ENCODE data around the gene GGTA1. TPM values are rescaled to one million over a fixed set of nuclear protein-coding genes. Genes with fewer than 3 reads are reported as not detected.
"Not testable (repeated sequence)": the region's sequence is repeated elsewhere in the genome, so short reads cannot be mapped to it uniquely, and the experiment has no call there.

Gene GGTA1
- total RNA-seq, 1 donor from 2014 or later = 0.16 TPM

DNA sequence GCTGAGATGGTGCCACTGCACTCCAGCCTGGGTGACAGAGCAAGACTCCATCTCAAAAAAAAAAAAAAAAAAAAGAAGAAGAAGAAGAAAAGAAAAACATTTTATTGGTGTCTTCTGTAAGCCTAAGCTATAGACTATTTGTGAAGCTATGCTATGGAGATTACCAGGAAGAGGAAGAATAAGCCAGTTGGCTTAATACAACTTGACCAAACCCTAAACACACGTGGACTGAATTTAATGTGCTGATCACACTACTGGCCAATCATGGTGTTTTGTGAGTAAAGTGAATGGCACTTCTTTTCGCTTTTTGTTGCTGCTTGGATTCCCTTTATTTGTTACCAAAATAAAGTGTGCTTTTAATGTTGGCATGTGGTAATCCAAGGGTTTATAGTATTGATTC lies 49.9 kb downstream of the GGTA1 start:
- H3K36me3 Mint-ChIP-seq (ENCODE audit: low read depth) = no peaks in the 10 kb centered on the region
- H3K27me3 Mint-ChIP-seq (ENCODE audit: insufficient read depth) = peaks cover 28% of the 10 kb centered on the region
- H3K4me3 Mint-ChIP-seq = no peak overlapping the region
- no peak for DNase-seq (ENCODE audit: low spot score)
- peaks cover 32% of the 10 kb centered on the region for H3K4me1 Mint-ChIP-seq (ENCODE audit: low read depth)
- H3K9me3 Mint-ChIP-seq = no peaks in the 10 kb centered on the region
- H3K27ac Mint-ChIP-seq = no peak overlapping the region
- intact Hi-C loops (cut with micrococcal nuclease) = loop anchor here (10.0 kb wide), 1 partner anchor 235 kb away; no protein-coding TSS in a partner anchor

DNA sequence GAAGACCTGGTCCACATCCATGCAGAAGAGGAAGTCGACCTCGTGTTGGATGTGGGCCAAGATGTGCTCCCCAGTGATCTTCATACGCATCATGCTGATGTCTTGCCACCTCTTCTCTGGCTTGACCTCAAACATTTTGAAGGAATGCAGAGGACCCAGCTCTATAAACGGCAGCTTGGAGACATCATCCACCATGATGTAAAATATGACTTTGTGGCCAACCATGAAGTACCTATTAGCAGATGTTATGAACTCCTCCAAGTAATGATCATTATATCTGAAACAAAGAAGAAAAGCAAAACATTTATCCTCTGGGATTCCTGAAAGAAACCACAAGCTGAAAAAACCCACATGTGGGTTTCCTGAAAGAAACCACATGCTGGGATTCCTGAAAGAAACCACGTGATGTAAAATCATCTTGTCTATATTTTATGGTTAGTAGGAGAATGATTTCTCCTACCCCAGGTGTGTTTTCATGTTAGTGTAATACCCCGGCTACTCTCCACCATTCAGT lies 52.3 kb downstream of the GGTA1 start:
- intact Hi-C loops (cut with micrococcal nuclease) = loop anchor here (10.0 kb wide), 1 partner anchor 237 kb away; no protein-coding TSS in a partner anchor
- Mint-ChIP-seq H3K4me3 (no peak overlapping the region), H3K36me3 (ENCODE audit: low read depth) (no peaks in the 10 kb centered on the region), H3K4me1 (ENCODE audit: low read depth) (peaks cover 26% of the 10 kb centered on the region), H3K9me3 (no peaks in the 10 kb centered on the region), H3K27me3 (ENCODE audit: insufficient read depth) (peaks cover 36% of the 10 kb centered on the region), H3K27ac (no peak overlapping the region)
- no peak for DNase-seq (ENCODE audit: low spot score)

DNA sequence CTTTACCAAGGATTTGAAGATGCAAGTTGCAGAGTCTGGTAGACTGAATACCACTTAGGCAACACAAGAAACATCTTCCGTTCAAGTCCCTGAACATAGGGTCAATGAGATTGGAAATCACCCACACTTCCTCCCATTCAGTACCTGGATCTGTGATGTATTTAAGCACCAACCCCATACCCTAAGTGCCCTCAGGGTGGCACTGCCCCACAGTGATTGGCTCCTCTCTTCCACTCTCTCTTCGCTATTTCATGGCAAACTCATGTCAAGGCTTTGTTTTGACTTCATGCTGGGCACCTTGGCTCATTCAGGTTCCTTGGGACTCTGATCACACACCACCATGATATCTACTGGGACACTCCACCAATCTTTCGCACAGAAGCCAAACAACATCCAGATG lies 53.7 kb downstream of the GGTA1 start:
- no peak for DNase-seq (ENCODE audit: low spot score)
- Mint-ChIP-seq H3K9me3 (no peaks in the 10 kb centered on the region), H3K36me3 (ENCODE audit: low read depth) (no peaks in the 10 kb centered on the region), H3K27ac (no peak overlapping the region), H3K4me3 (no peak overlapping the region), H3K27me3 (ENCODE audit: insufficient read depth) (peaks cover 37% of the 10 kb centered on the region), H3K4me1 (ENCODE audit: low read depth) (peaks cover 15% of the 10 kb centered on the region)
- intact Hi-C loops (cut with micrococcal nuclease) = loop anchor here (1.0 to 10.0 kb wide), 4 partner anchors 9 to 239 kb away; no protein-coding TSS in a partner anchor

DNA sequence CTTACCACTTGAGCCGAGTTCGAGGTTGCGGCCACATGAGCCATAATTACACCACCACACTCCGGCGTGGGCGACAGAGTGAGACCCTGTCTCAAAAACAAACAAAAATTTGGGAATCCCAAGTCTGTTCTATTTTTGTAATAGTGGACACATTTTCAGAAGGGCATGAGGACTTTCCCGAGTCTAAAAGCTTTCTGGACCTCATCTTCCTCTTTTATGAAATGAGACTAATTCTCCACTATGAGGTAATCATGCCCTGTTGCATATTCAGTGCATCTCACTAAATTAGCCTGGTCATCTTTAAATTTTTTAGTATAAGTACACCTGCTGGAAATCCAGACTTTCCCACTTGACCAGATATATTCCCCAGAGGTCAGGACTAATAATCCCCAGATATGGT lies 55.7 kb downstream of the GGTA1 start:
- no peak overlapping the region for H3K4me3 Mint-ChIP-seq
- H3K27ac Mint-ChIP-seq = no peak overlapping the region
- no peaks in the 10 kb centered on the region for H3K9me3 Mint-ChIP-seq
- H3K4me1 Mint-ChIP-seq (ENCODE audit: low read depth) = peaks cover 15% of the 10 kb centered on the region
- DNase-seq (ENCODE audit: low spot score) = no peak
- H3K27me3 Mint-ChIP-seq (ENCODE audit: insufficient read depth) = peaks cover 26% of the 10 kb centered on the region
- intact Hi-C loops (cut with micrococcal nuclease) = loop anchor here (10.0 kb wide), 1 partner anchor 241 kb away; no protein-coding TSS in a partner anchor
- H3K36me3 Mint-ChIP-seq (ENCODE audit: low read depth) = no peaks in the 10 kb centered on the region

DNA sequence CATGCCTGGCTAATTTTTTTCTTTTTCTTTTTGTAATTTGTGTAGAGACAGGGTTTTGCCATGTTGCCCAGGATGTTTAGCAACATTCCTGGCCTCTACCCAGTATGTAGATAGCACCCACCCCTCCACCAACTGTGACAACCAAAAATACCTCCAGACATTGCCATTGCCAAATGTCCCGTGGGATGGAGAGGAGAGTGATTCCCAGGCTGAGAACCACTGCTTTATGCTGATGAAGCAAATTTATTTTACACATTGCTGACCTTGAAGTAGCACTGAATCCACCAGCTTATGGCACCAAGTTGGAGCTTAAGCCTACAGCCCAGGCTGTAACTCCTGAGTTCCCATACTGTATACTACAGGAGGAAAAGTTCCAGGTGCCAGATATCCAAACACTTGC lies 58.5 kb downstream of the GGTA1 start:
- Mint-ChIP-seq H3K9me3 (no peaks in the 10 kb centered on the region), H3K36me3 (ENCODE audit: low read depth) (no peaks in the 10 kb centered on the region), H3K27ac (no peak overlapping the region), H3K27me3 (ENCODE audit: insufficient read depth) (peaks cover 29% of the 10 kb centered on the region), H3K4me3 (no peak overlapping the region), H3K4me1 (ENCODE audit: low read depth) (no peaks in the 10 kb centered on the region)
- intact Hi-C loops (cut with micrococcal nuclease) = loop anchor here (10.0 kb wide), 1 partner anchor 244 kb away; no protein-coding TSS in a partner anchor
- no peak for DNase-seq (ENCODE audit: low spot score)

DNA sequence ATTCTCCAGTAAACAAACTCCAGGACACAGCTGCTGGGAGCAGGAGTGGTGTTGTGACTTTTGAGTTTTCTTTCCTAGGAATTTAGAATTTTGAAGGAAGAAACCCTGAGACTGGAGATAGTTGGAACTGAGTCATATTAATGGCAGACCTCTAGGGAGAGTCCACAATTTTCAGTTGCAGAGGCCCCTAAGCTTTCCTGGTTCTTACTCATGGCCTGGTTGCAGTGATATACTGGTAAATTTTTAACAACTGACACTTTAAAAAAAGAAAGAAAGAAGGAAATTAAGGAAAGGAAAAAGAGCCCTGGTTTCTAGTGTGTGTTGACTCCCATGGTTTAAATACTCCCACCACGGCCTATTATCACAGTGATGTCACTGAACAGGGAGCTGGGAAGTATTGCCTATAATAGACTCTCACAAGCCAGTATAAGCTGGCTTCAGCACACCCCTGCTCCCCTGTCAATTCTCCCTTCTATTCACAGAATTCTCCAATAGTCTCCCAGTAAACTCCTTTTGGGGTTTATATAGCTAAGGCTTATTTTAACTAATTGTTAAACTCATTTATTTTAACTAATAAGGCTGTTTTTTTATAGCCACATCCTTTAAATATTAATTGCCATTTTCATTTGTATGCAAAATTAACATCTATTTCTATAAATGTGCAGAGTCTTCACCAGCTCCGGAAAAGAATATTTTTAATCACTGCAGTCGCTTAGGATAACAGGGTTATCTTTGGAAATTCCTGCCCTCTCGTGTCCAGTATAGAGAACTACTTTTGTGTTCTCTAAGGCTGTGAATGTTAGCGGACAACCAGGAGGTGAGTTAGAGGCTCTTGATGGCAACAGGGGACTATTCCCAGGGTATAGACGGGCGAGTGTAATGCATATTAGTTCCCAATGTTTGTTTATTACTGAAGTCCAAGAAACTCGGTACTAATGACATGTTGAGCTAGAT lies 59.7 kb downstream of the GGTA1 start:
- no peak overlapping the region for H3K4me3 Mint-ChIP-seq
- H3K27me3 Mint-ChIP-seq (ENCODE audit: insufficient read depth) = peaks cover 27% of the 10 kb centered on the region
- H3K4me1 Mint-ChIP-seq (ENCODE audit: low read depth) = no peaks in the 10 kb centered on the region
- H3K9me3 Mint-ChIP-seq = no peaks in the 10 kb centered on the region
- H3K36me3 Mint-ChIP-seq (ENCODE audit: low read depth) = no peaks in the 10 kb centered on the region
- intact Hi-C loops (cut with micrococcal nuclease) = loop anchor here (10.0 kb wide), 1 partner anchor 245 kb away; no protein-coding TSS in a partner anchor
- H3K27ac Mint-ChIP-seq = no peak overlapping the region
- no peak for DNase-seq (ENCODE audit: low spot score)

DNA sequence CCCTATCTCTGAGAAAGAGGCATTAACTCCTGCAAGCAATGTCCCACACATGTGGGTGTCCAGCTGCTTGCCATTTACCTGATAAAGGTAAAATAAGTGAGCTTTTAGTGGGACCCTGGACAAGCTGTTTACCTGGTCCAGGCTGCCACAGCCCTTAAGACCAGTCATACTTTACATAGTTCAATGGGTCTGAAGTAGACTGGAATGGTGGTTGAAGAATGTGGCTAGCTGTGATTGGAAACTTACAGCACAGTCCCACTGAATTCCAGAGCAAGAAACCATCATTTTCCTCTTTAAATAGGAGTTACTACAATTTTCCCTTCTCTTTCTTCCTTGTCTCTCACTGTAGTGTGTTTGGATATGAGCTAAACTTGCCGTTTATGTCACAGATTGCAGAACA lies 60.6 kb downstream of the GGTA1 start:
- intact Hi-C loops (cut with micrococcal nuclease) = no loop called here
- Mint-ChIP-seq H3K36me3 (ENCODE audit: low read depth) (no peaks in the 10 kb centered on the region), H3K9me3 (no peaks in the 10 kb centered on the region), H3K27ac (no peak overlapping the region), H3K27me3 (ENCODE audit: insufficient read depth) (peaks cover 33% of the 10 kb centered on the region), H3K4me1 (ENCODE audit: low read depth) (no peaks in the 10 kb centered on the region), H3K4me3 (no peak overlapping the region)
- DNase-seq (ENCODE audit: low spot score) = no peak

DNA sequence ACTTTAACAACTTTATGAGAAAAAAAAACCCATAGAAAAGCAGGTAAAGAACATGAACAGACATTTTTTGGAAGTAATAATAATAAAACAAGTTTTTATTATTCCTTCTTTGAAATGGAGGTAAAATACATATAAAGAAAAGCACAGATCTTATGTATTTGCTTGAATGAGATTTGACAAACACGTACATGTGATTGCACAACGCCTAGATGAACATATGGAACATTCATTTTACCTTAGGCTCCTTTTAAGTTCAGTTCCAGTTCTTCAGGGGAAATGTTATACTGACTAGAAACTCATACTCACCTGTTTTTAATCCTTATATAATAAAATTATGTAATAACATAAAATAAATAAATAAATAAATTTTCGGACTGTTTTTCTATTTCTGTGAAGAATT lies 61.8 kb downstream of the GGTA1 start:
- Mint-ChIP-seq H3K27ac (no peak overlapping the region), H3K9me3 (no peaks in the 10 kb centered on the region), H3K4me3 (no peak overlapping the region), H3K27me3 (ENCODE audit: insufficient read depth) (peaks cover 33% of the 10 kb centered on the region), H3K36me3 (ENCODE audit: low read depth) (no peaks in the 10 kb centered on the region), H3K4me1 (ENCODE audit: low read depth) (no peaks in the 10 kb centered on the region)
- intact Hi-C loops (cut with micrococcal nuclease) = no loop called here
- DNase-seq (ENCODE audit: low spot score) = no peak

DNA sequence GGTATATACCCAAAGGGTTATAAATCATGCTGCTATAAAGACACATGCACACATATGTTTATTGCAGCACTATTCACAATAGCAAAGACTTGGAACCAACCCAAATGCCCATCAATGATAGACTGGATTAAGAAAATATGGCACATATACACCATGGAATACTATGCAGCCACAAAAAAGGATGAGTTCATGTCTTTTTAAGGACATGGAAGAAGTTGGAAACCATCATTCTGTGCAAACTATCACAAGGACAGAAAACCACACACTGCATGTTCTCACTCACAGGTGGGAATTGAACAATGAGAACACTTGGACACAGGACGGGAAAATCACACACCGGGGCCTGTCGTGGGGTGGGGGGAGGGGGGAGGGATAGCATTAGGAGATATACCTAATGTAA lies 62.6 kb downstream of the GGTA1 start:
- intact Hi-C loops (cut with micrococcal nuclease) = not testable (repeated sequence)

DNA sequence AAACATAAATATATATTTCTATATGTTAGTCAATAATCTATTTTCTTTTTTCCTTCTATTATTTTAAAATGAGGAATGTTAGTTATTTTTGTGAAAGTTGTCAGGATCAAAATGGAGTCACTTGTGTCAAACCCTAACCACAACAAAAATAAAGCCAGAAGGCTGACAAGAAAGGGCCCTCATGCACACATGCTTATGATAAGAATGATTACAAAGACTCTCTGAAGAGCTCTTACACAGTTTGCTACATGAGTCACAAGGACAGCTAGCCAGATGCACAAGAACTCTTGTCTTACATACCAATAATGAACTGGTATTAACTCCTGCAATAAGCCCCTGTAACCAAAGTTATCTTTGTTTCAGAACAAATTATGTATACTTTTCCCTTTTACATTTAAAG lies 64.7 kb downstream of the GGTA1 start:
- Mint-ChIP-seq H3K9me3 (no peaks in the 10 kb centered on the region), H3K27ac (no peak overlapping the region), H3K36me3 (ENCODE audit: low read depth) (no peaks in the 10 kb centered on the region), H3K4me3 (no peak overlapping the region), H3K4me1 (ENCODE audit: low read depth) (no peaks in the 10 kb centered on the region), H3K27me3 (ENCODE audit: insufficient read depth) (peaks cover 25% of the 10 kb centered on the region)
- DNase-seq (ENCODE audit: low spot score) = no peak
- intact Hi-C loops (cut with micrococcal nuclease) = no loop called here

More for the DNA sequence above, 62.6 kb downstream of the GGTA1 start:
- not testable (repeated sequence) for H3K4me1 Mint-ChIP-seq (ENCODE audit: low read depth); DNase-seq (ENCODE audit: low spot score); H3K27ac Mint-ChIP-seq; H3K4me3 Mint-ChIP-seq; H3K9me3 Mint-ChIP-seq; H3K36me3 Mint-ChIP-seq (ENCODE audit: low read depth)
- H3K27me3 Mint-ChIP-seq (ENCODE audit: insufficient read depth) = peaks cover 25% of the 10 kb centered on the region

DNA sequence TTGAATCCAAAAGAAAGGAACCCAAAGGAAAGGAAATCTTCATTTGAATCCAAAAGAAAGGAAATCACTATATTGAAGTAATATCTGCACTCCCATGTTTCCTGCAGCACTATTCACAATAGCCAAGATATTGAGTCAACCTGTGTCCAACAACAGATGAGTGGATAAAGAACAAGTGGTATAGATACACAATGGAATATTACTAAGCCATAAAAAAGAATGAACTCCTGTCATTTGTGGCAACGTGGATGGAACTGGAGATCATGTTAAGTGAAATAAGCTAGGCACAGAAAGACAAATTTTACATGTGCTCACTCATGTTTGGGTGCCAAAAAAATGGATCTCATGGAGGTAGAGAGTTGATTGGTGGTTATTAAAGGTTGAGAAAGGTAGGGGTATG lies 71.7 kb downstream of the GGTA1 start:
- Mint-ChIP-seq H3K4me3 (no peak overlapping the region), H3K36me3 (ENCODE audit: low read depth) (no peaks in the 10 kb centered on the region), H3K4me1 (ENCODE audit: low read depth) (no peaks in the 10 kb centered on the region), H3K9me3 (peaks cover 2% of the 10 kb centered on the region), H3K27ac (no peak overlapping the region), H3K27me3 (ENCODE audit: insufficient read depth) (peaks cover 20% of the 10 kb centered on the region)
- no peak for DNase-seq (ENCODE audit: low spot score)
- intact Hi-C loops (cut with micrococcal nuclease) = no loop called here

DNA sequence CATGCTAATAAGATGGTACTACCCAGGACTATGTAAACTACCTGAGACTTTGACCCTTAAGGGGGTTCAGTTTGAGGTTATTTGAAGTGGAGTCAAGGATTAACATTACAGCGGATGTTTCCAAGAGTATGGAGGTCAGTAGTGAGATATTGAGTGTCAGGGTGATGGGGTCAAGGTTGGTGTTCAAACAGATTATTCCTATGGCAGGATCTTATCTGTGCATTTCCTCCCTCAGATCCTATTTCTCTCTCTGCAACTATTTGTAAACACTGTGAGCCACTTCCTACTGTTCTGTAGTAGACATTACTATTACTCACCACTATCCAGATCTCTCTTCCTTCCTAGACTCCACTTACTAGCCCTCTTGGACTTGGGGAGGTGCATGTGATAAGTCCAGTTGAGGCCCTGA lies 75.6 kb downstream of the GGTA1 start:
- intact Hi-C loops (cut with micrococcal nuclease) = no loop called here
- Mint-ChIP-seq H3K9me3 (peaks cover 6% of the 10 kb centered on the region), H3K27me3 (ENCODE audit: insufficient read depth) (peaks cover 22% of the 10 kb centered on the region), H3K4me3 (no peak overlapping the region), H3K27ac (no peak overlapping the region), H3K36me3 (ENCODE audit: low read depth) (no peaks in the 10 kb centered on the region), H3K4me1 (ENCODE audit: low read depth) (no peaks in the 10 kb centered on the region)
- DNase-seq (ENCODE audit: low spot score) = no peak

DNA sequence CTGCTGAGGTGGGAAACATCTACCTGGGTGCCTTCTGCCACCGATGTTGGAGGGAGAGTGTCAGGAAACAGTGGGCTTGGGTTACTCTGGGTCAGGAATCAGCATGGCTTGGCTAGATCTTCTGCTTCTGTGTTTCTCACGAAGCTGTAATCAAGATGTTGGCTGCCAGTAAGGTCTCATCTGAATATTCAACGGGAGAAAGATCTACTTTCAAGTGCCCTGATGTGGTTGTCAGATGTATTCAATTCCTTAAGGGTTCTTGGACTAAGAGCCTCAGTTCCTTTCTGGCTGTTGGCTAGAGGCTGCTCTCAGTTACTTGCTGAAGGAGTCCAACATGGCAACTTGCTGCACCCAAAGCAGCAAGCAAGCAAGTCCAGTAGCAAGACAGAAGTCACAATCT lies 87.7 kb downstream of the GGTA1 start:
- intact Hi-C loops (cut with micrococcal nuclease) = no loop called here
- Mint-ChIP-seq H3K4me1 (ENCODE audit: low read depth) (no peaks in the 10 kb centered on the region), H3K9me3 (no peaks in the 10 kb centered on the region)

More for the DNA sequence above, 87.7 kb downstream of the GGTA1 start:
- Mint-ChIP-seq H3K27me3 (ENCODE audit: insufficient read depth) (peaks cover 18% of the 10 kb centered on the region), H3K36me3 (ENCODE audit: low read depth) (no peaks in the 10 kb centered on the region), H3K4me3 (no peak overlapping the region), H3K27ac (no peak overlapping the region)
- DNase-seq (ENCODE audit: low spot score) = no peak
